SU-DHL-6 (cell line): Measurements from ENCODE around the gene C1QL3.

Experiments
- H2AFZ ChIP-seq: fragments of 200-600 bp; sonication (generic); 2 replicates; pipeline ENCODE4 v1.6.1; 2014; ENCODE audit warnings: low read depth, mild to moderate bottlenecking, moderate library complexity, mixed read lengths, antibody characterized with exemption, low read length; ENCODE audit not compliant: severe bottlenecking
- H3F3A ChIP-seq: fragments of 200-600 bp; shearing (Covaris generic); 2 replicates; pipeline ENCODE4 v1.6.0; 2016; ENCODE audit warnings: antibody characterized with exemption, mild to moderate bottlenecking; ENCODE audit not compliant: insufficient read depth
- H3K27ac ChIP-seq: fragments of 200-600 bp; sonication (generic); 2 replicates; pipeline ENCODE4 v1.5.1; 2016; ENCODE audit warnings: low read depth, mild to moderate bottlenecking, low read length, moderate library complexity, mixed read lengths
- H3K27me3 ChIP-seq: fragments of 200-600 bp; sonication (generic), shearing (Covaris generic); 2 replicates; pipeline ENCODE4 v1.6.0; 2014; ENCODE audit warnings: mild to moderate bottlenecking, low read length
- H3K36me3 ChIP-seq: fragments of 200-600 bp; sonication (generic); 2 replicates; pipeline ENCODE4 v1.6.1; 2014; ENCODE audit warnings: mild to moderate bottlenecking, low read length, mixed read lengths
- H3K4me2 ChIP-seq: fragments of 300-600, 200-600 bp; shearing (Covaris generic), sonication (generic); 2 replicates; pipeline ENCODE4 v1.6.0; 2014; ENCODE audit warnings: low read length, low read depth, mild to moderate bottlenecking; ENCODE audit not compliant: poor library complexity, severe bottlenecking
- H3K4me3 ChIP-seq: fragments of 200-600 bp; sonication (generic); 2 replicates; pipeline ENCODE4 v1.5.1; 2014; ENCODE audit warnings: antibody characterized with exemption, low read length, mild to moderate bottlenecking, mixed read lengths; ENCODE audit not compliant: insufficient read depth, poor library complexity, severe bottlenecking
- H3K79me2 ChIP-seq: fragments of 200-600 bp; sonication (generic); 2 replicates; pipeline ENCODE4 v1.6.1; 2014; ENCODE audit warnings: mild to moderate bottlenecking, low read length, moderate library complexity; ENCODE audit not compliant: insufficient read depth
- H3K9ac ChIP-seq: fragments of 200-600 bp; sonication (generic); 2 replicates; pipeline ENCODE4 v1.7.0; 2014; ENCODE audit warnings: mild to moderate bottlenecking, low read length
- H3K9me2 ChIP-seq: fragments of 200-600 bp; sonication (generic); replicated peaks from 2 replicates; pipeline ENCODE4 v1.6.1; 2014; ENCODE audit warnings: low read length; ENCODE audit not compliant: insufficient read depth
- H3K9me3 ChIP-seq: fragments of 200-600 bp; sonication (generic); 2 replicates; pipeline ENCODE4 v1.6.1; 2014; ENCODE audit warnings: low read length, mixed read lengths; ENCODE audit not compliant: insufficient read depth
- H4K20me1 ChIP-seq: fragments of 200-600 bp; sonication (generic); 2 replicates; pipeline ENCODE4 v1.6.1; 2014; ENCODE audit warnings: low read depth, mild to moderate bottlenecking, antibody characterized with exemption, low read length, moderate library complexity, mixed read lengths
- CTCF ChIP-seq: fragments of 200-600 bp; sonication (generic); IDR thresholded peaks from one replicate; pipeline ENCODE4 v1.5.1; 2017; ENCODE audit warnings: antibody characterized with exemption, mild to moderate bottlenecking, low read length, moderate library complexity; ENCODE audit not compliant: insufficient read depth, poor library complexity, severe bottlenecking
- EZH2phosphoT487 ChIP-seq: fragments of 200-600 bp; sonication (generic), shearing (Covaris generic); conservative IDR thresholded peaks from 2 replicates; pipeline ENCODE4 v1.6.1; 2018; ENCODE audit warnings: mild to moderate bottlenecking, antibody characterized with exemption, low read length, moderate library complexity, mixed read lengths

The C1QL3 gene

GRCh38 chr10:16565604-16566003 lies 43.9 kb upstream of the C1QL3 start:
- Histone ChIP-seq H3K9ac (no peak overlapping the region), H3K36me3 (no peaks in the 10 kb centered on the region), H3K27me3 (no peaks in the 10 kb centered on the region), H2AFZ (no peak overlapping the region), H3K9me2 (no peaks in the 10 kb centered on the region), H3F3A (no peaks in the 10 kb centered on the region), H3K79me2 (no peaks in the 10 kb centered on the region), H3K4me3 (no peak overlapping the region), H3K27ac (no peak overlapping the region), H4K20me1 (no peaks in the 10 kb centered on the region), H3K9me3 (no peaks in the 10 kb centered on the region), H3K4me2 (no peak overlapping the region)
- no peak for TF ChIP-seq CTCF
- TF ChIP-seq EZH2phosphoT487 = no peak

DNA sequence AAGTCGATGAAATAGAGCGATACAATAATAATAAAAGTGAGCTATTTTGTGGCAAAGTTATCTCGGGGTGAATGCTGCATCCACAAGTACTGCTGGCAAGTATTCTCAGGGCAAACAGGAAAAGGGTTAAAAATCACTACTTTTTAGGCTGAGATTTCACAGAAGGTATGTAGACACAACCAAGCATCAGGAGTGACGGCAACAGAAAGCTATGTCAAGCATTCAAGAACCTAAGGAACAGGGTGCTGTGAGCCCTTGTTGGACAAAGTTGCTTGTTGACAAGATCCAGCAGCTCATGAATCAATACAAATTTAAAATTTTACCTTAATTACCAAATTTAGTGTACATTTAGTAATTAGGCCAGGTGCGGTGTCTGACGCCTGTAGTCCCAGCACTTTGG lies 41.2 kb upstream of the C1QL3 start:
- Histone ChIP-seq H4K20me1 (no peaks in the 10 kb centered on the region), H3K9me3 (no peaks in the 10 kb centered on the region), H3K9ac (no peak overlapping the region), H3K9me2 (no peaks in the 10 kb centered on the region), H3K4me3 (no peak overlapping the region), H3K27me3 (no peaks in the 10 kb centered on the region), H2AFZ (no peak overlapping the region), H3K79me2 (no peaks in the 10 kb centered on the region), H3K27ac (no peak overlapping the region), H3K36me3 (no peaks in the 10 kb centered on the region), H3F3A (no peaks in the 10 kb centered on the region), H3K4me2 (no peak overlapping the region)
- TF ChIP-seq EZH2phosphoT487 = no peak
- TF ChIP-seq CTCF = no peak

GRCh38 chr10:16559236-16559773 lies 37.6 kb upstream of the C1QL3 start:
- Histone ChIP-seq H3K4me3 (no peak overlapping the region), H3K27me3 (no peaks in the 10 kb centered on the region), H2AFZ (no peak overlapping the region), H3K9ac (no peak overlapping the region), H4K20me1 (no peaks in the 10 kb centered on the region), H3F3A (no peaks in the 10 kb centered on the region), H3K79me2 (no peaks in the 10 kb centered on the region), H3K4me2 (no peak overlapping the region), H3K9me3 (no peaks in the 10 kb centered on the region), H3K27ac (no peak overlapping the region), H3K9me2 (no peaks in the 10 kb centered on the region), H3K36me3 (no peaks in the 10 kb centered on the region)
- TF ChIP-seq CTCF (no peak), EZH2phosphoT487 (no peak)
